ENCODE measurements around the gene CUBN. TPM values are rescaled to one million over a fixed set of nuclear protein-coding genes. Genes with fewer than 3 reads are reported as not detected.

Gene CUBN
- total RNA-seq, 2 donors from 2014 or later: 0.75 to 1.3 TPM

DNA sequence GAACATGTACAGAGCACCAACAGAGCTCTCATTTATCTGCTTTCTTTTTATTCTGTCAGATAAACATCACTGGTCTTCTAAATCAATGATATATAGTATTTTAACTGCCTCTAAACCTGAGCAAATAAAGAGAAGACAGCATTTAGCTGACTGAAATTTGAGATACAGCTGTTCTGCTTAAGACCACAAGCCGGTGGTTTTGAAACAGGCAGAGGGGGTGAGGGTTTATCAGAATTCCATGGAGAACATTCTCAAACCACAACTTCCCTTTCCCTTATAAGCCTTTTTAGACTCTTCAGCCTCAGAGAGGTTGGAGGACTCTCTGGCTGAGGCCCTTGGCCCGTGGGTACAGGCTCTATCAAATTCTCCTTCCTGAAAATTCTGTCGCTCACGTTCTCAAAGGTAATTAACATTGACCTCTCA, 225.0 kb downstream of the CUBN start:
- Histone ChIP-seq H3K4me1 (ENCODE audit: control insufficient read depth, insufficient read depth, low read length) (no peaks in the 10 kb centered on the region), H3K4me3 (ENCODE audit: low read length) (no peak overlapping the region), H3K27ac (ENCODE audit: low read depth, low read length) (no peak overlapping the region), H3K36me3 (ENCODE audit: control insufficient read depth, insufficient read depth, low read length) (no peaks in the 10 kb centered on the region), H3K27me3 (ENCODE audit: control insufficient read depth, insufficient read depth, low read length, poor library complexity, severe bottlenecking) (no peaks in the 10 kb centered on the region), H3K9ac (ENCODE audit: extremely low read depth, low read length, poor library complexity, severe bottlenecking) (no peak overlapping the region), H3K9me3 (ENCODE audit: control insufficient read depth, low read length) (no peaks in the 10 kb centered on the region)
- no peak overlapping the region for H3K4me3 Mint-ChIP-seq
- H3K36me3 Mint-ChIP-seq (ENCODE audit: low read depth): no peaks in the 10 kb centered on the region
- no peak for DNase-seq
- WGBS, 2 experiments (ENCODE audit: insufficient coverage in 1 of 2, insufficient read length in 1 of 2): 98 to 100% methylated on average over 2 to 4 of the region's 4 CpGs
- TF ChIP-seq CTCF (conservative IDR thresholded peaks at IDR 0.05): no peak
- H3K27me3 Mint-ChIP-seq (ENCODE audit: insufficient read depth): no peaks in the 10 kb centered on the region
- no peak overlapping the region for H3K27ac Mint-ChIP-seq
- peaks cover 11% of the 10 kb centered on the region for H3K4me1 Mint-ChIP-seq
- no peaks in the 10 kb centered on the region for H3K9me3 Mint-ChIP-seq

- H3K36me3 ChIP-seq (ENCODE audit: control insufficient read depth, insufficient read depth, low read length): no peaks in the 10 kb centered on the region
- H3K27me3 Mint-ChIP-seq (ENCODE audit: insufficient read depth): no peaks in the 10 kb centered on the region
- DNase-seq: no peak
- no peak overlapping the region for H3K4me3 ChIP-seq (ENCODE audit: low read length)
- H3K9me3 Mint-ChIP-seq: no peaks in the 10 kb centered on the region
- no peak overlapping the region for H3K27ac Mint-ChIP-seq
- H3K27me3 ChIP-seq (ENCODE audit: control insufficient read depth, insufficient read depth, low read length, poor library complexity, severe bottlenecking): no peaks in the 10 kb centered on the region
- no peak overlapping the region for H3K9ac ChIP-seq (ENCODE audit: extremely low read depth, low read length, poor library complexity, severe bottlenecking)
- no peak overlapping the region for H3K27ac ChIP-seq (ENCODE audit: low read depth, low read length)
- H3K4me3 Mint-ChIP-seq: no peak overlapping the region
- H3K36me3 Mint-ChIP-seq (ENCODE audit: low read depth): no peaks in the 10 kb centered on the region
- peaks cover 14% of the 10 kb centered on the region for H3K4me1 Mint-ChIP-seq
- H3K9me3 ChIP-seq (ENCODE audit: control insufficient read depth, low read length): no peaks in the 10 kb centered on the region
- no peak for TF ChIP-seq CTCF (conservative IDR thresholded peaks at IDR 0.05)
- no peaks in the 10 kb centered on the region for H3K4me1 ChIP-seq (ENCODE audit: control insufficient read depth, insufficient read depth, low read length)
These were observed 225.6 kb downstream of the CUBN start for GRCh38 chr10:16904049-16904448.

DNA sequence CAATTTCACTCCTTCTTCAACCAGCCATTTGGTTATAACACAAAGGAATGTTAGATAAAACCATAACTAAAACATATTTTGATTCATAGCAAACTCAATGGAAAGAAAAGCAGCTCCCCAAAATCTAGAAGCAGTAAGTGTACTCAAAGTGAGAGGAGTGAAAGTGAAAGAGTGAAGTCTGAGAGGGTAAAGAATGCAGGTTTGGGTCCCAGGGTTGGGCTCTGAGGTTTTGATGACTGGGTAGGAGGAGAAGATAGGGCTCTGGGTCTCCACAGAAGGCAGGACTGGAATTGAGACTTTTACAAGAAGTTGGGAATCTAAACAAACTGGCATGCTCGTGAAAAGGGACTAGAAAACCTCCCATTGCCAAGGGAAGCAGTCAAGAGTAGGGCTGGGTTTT, 227.0 kb downstream of the CUBN start:
- Mint-ChIP-seq H3K27ac (no peak overlapping the region), H3K9me3 (no peaks in the 10 kb centered on the region), H3K4me1 (peaks cover 15% of the 10 kb centered on the region), H3K27me3 (ENCODE audit: insufficient read depth) (no peaks in the 10 kb centered on the region), H3K36me3 (ENCODE audit: low read depth) (no peaks in the 10 kb centered on the region), H3K4me3 (no peak overlapping the region)
- no peaks in the 10 kb centered on the region for H3K4me1 ChIP-seq (ENCODE audit: control insufficient read depth, insufficient read depth, low read length)
- H3K9me3 ChIP-seq (ENCODE audit: control insufficient read depth, low read length): no peaks in the 10 kb centered on the region
- H3K27me3 ChIP-seq (ENCODE audit: control insufficient read depth, insufficient read depth, low read length, poor library complexity, severe bottlenecking): no peaks in the 10 kb centered on the region
- DNase-seq: no peak
- H3K4me3 ChIP-seq (ENCODE audit: low read length): no peak overlapping the region
- H3K27ac ChIP-seq (ENCODE audit: low read depth, low read length): no peak overlapping the region
- H3K36me3 ChIP-seq (ENCODE audit: control insufficient read depth, insufficient read depth, low read length): no peaks in the 10 kb centered on the region
- no peak overlapping the region for H3K9ac ChIP-seq (ENCODE audit: extremely low read depth, low read length, poor library complexity, severe bottlenecking)
- TF ChIP-seq CTCF (conservative IDR thresholded peaks at IDR 0.05): no peak
- WGBS, 2 experiments (ENCODE audit: insufficient coverage in 1 of 2, insufficient read length in 1 of 2): 76 to 83% methylated on average over 1 of the region's 1 CpG

Measured in endodermal cell (in vitro differentiated cells).